Measurements from ENCODE around the gene ATP4A.
"Not testable (repeated sequence)": the region's sequence is repeated elsewhere in the genome, so short reads cannot be mapped to it uniquely, and the experiment has no call there.

ATP4A gene

GRCh38 chr19:35563207-35563829 is at the start of gene ATP4A:
Gene ATP4A, minus strand, starts transcription at chr19:35563658. Its CDS starts 29 bp downstream, at chr19:35563629.
- no peak for DNase-seq

GRCh38 chr19:35612559-35613321 is 49.3 kb upstream of the ATP4A start, which contains the start of gene HAUS5:
Gene HAUS5, plus strand, starts transcription at chr19:35612735. Its CDS starts 60 bp downstream, at chr19:35612795.
- peak; percentile 27 for DNase-seq

GRCh38 chr19:35612224-35612558 is 48.7 kb upstream of the ATP4A start:
- no peak for DNase-seq

DNA sequence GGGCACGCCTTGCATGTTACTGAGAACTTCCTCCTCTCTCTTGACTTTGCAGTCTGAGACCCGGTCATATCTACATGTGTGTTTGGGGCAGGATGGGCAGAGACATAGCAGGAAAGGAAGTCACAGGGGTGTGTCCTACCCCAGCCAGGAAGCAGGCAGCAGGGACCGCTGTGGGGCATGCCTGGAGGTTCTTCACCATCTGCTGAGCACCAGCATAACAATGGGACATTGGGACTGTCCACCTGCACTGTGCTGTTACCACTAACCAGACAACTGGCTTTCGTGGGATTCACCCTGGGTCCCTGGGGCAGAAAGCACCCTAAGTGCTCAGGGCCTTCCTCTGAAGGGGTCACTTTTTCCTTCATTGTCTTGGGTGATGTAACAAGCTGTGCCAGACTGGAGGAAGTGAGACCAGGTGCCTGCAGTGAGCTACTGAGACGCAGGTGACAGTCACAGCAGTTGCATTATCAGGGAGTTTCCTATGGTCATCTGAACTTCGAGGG is 46.4 kb upstream of the ATP4A start:
- DNase-seq = no peak

GRCh38 chr19:35608251-35608650 is 44.8 kb upstream of the ATP4A start:
- DNase-seq = no peak

- DNase-seq = no peak
These were observed 44.2 kb upstream of the ATP4A start for GRCh38 chr19:35607661-35608060.

DNA sequence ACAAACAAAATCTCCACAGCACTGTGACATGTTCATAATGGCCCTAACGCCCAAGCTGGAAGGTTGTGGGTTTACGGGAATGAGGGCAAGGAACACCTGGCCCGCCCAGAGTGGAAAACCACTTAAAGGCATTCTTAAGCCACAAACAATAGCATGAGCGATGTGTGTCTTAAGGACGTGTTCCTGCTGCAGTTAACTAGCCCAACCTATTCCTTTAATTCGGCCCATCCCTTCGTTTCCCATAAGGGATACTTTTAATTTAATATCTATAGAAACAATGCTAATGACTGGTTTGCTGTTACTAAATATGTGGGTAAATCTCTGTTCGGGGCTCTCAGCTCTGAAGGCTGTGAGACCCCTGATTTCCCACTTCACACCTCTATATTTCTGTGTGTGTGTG is 43.7 kb upstream of the ATP4A start:
- not testable (repeated sequence) for DNase-seq

- not testable (repeated sequence) for DNase-seq
These were observed 41.0 kb upstream of the ATP4A start for GRCh38 chr19:35604436-35604835.

GRCh38 chr19:35601971-35602370 is 38.5 kb upstream of the ATP4A start:
- no peak for DNase-seq

DNA sequence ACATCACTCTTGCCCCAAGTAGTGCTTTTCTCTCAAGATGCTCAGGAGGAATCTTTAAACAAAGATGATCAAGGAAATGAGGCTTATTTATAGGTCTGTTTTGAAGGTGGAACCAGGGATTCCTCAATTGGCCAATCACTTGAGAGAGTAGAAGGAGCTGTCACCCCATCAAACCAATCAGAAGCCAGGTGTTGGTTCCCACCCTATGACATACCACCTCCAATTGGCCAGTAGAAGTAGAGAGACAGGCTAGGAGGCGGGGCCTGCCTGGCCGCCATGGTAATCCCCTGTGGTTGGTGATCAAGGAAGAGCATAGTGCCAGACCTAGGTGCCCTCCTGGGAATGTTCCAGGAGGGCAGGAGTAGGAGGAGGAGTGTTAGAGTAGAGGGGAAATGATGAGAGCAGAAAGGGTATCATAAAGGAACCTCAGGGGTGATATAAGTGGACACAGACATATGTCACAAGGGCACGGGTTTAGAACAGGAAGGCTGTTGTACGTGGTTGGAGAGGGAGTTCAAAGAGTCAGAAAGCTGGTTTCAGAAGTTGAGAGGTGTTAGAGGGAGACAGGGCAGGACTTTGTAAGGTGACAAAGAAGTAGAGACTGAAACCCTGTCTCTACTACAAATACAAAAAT is 33.0 kb upstream of the ATP4A start:
- no peak for DNase-seq

GRCh38 chr19:35595928-35596327 is 32.5 kb upstream of the ATP4A start:
- no peak for DNase-seq

GRCh38 chr19:35595026-35595425 is 31.6 kb upstream of the ATP4A start:
- DNase-seq = not testable (repeated sequence)

DNA sequence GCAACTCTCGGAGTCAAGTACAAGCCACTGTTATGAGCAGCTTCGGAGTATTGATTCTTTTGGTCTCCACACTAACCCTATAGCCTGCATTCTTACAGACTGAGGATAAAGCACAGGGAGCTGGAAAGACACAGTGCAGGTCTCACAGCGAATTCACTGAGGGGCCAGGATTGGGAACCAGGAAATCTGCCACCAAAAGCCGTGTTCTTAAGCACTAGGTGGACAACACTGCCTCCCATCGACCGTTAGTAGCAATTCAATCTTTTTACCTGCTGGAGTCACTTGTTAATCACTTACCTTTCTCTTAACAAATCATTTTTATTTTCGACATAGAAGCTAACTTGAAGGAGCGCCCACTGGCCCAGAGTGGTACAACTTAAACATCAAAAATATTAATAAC is 28.8 kb upstream of the ATP4A start:
- DNase-seq = no peak

GRCh38 chr19:35590875-35591274 is 27.4 kb upstream of the ATP4A start:
- DNase-seq = no peak

- DNase-seq = no peak
These were observed 23.9 kb upstream of the ATP4A start for GRCh38 chr19:35587321-35587720.

GRCh38 chr19:35585848-35586247 is 22.4 kb upstream of the ATP4A start, which contains the start of gene PMIS2:
Gene PMIS2, plus strand, starts transcription at chr19:35586173. Its CDS starts 87 bp downstream, at chr19:35586260.
- DNase-seq = no peak

DNA sequence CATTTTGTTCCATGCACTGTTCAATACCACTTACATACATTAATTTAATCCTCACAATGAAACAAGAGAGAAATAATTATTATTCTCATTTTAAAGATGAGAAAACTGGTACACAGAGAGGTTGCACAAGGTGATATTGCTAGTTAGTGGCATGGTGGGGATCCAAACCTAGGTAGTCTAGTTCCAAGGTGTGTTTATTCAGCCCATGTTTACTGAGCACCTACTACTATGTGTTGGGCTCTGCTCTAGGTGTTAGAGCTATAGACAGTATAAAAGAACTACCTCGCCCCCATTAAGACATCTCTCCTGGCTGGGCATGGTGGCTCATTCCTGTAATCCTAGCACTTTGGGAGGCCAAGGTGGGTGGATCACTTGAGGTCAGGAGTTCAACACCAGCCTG is 19.3 kb upstream of the ATP4A start:
- DNase-seq = no peak

GRCh38 chr19:35578707-35579106 is 15.2 kb upstream of the ATP4A start:
- DNase-seq = no peak

- no peak for DNase-seq
These were observed 14.5 kb upstream of the ATP4A start for GRCh38 chr19:35577918-35578317.

DNA sequence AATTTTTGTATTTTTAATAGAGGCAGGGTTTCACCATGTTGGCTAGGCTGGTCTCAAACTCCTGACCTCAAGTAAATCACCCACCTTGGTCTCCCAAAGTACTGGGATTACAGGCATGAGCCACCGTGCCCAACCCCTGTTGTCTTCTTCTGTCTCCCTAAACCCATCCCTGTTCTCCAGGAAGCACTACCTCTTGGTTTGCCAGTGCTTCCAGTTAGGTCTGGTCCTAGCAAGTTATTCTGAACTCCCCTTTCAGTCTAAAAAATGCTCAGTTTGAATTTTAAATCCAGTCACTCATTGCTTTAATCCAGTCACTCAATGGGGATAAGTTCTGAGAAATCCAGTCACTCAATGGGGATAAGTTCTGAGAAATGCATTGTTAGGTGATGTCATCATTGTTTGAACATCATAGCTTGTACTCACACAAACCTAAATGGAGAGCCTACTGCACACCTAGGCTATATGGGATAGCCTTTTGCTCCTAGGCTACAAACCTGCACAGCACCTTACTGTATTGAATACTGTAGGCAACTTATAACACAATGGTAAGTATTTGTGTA is 8.0 kb upstream of the ATP4A start:
- no peak for DNase-seq

DNA sequence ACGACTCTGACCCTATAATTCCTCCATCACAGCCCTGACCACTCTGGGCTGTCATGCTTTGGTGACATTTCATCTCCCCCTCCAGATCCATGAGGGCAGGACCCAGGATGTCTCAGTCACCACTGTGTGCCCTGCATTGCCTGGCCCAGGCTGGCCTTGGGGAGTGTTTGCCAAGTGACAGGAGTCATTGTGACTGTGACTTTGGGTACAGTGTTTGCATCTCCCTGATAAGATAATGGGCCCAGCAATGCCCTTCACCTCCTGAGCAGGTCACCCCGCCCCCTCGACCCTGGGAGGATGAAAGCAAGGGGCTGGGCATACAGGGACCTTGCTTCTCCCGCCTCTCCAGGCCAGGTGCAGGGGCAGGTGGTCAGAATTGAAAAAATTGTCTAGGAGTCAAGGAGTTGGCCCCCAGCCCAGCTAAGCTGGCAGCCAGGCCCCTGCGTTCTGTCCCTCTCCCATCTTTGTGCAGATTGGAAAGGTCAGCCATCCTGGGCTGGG is 5.9 kb upstream of the ATP4A start:
- no peak for DNase-seq

GRCh38 chr19:35566738-35567137 is 3.3 kb upstream of the ATP4A start:
- DNase-seq = no peak

Data from cortex of kidney (tissue), 1 donor.